Spleen (tissue), 7 donors: Measurements from ENCODE around the gene KEAP1.

Source experiments
- CTCF ChIP-seq, 11 experiments: fragments of 200-600 bp in 7 of 11; fragments of 450-650 bp in 4 of 11; sonication (generic) in 4 of 11; IDR thresholded peaks in 8 of 11; conservative IDR thresholded peaks in 3 of 11; 1 replicate in 7 of 11; 2 replicates in 4 of 11; pipeline versions ENCODE4 v1.4.0 to v1.8.0; 2016 to 2021; ENCODE audit warnings: antibody characterized with exemption in 11 of 11, inconsistent platforms in 4 of 11, mild to moderate bottlenecking in 1 of 11
- POLR2A ChIP-seq, 3 donors: fragments of 450-650 bp; IDR thresholded peaks; one replicate each; pipeline ENCODE4 v1.5.1; 2017; ENCODE audit warnings: antibody characterized with exemption in 3 of 3, mild to moderate bottlenecking in 1 of 3
- POLR2AphosphoS5 ChIP-seq, 3 donors: sonication (generic); formaldehyde crosslinking; IDR thresholded peaks; one replicate each; pipeline ENCODE4 v1.5.1; 2017; ENCODE audit warnings: antibody characterized with exemption in 3 of 3
- donor health status: DM: no; HTN: no; CAD: no; lungs with moderate emphysema.
- donor health status: DM: no; HTN: no; CAD: no.
- donor health status: DM: no; HTN: no; CAD: no.

GRCh38 chr19:10454267-10454666, 48.9 kb downstream of the KEAP1 start:
- TF ChIP-seq CTCF (IDR thresholded peaks at IDR 0.05 in 8 of 11, conservative IDR thresholded peaks at IDR 0.05 in 3 of 11) (no peak), POLR2A (IDR thresholded peaks at IDR 0.05) (no peak), POLR2AphosphoS5 (IDR thresholded peaks at IDR 0.05) (no peak)
